ENCODE measurements around the gene BMP7. TPM values are rescaled to one million over a fixed set of nuclear protein-coding genes. Genes with fewer than 3 reads are reported as not detected.
A peak's percentile ranks its signal among the peaks of the same experiment; 100 is the strongest.

The BMP7 gene
- total RNA-seq, 1 experiment from 2014 or later, result 7.5 TPM

DNA sequence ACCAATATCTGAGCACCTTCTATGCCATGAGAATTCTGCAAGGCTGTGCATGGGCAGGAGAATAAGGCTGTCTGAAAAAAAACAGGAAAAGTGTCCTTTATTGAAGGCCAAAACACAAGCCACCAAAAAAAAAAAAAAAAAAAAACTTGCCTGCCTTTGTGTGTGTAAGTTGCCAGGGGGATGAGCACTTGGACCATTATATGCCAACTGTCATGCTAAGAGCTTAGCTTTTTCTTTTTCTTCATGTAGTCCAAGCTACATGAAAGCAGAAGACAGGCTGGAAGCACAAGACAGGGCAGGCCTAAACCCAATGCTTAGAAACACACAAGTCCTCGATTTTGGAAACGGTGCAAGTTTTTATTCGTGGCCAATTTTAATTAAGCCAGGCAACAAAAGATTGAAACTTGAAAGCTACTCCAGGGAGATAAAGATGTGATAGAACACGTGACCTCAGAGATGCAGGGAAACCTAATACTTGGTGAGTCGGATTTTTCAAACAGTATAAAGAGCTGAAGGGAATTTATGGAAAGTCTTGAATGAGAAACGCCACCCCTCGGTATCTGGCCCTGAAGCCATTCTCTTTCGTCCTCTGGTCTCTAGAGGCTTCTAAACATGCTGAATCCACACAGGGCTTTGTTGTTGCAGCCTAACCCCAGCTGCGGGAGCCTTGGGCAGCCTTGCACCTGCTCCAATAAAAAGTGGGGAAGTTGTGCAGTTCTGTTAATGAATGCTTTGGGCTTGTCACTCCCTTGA lies 8.6 kb downstream of the BMP7 start:
- ChIA-PET POLR2A (ENCODE audit: low non-redundant PET) (no interaction called here), CTCF (no interaction called here)
- no peak for TF ChIP-seq CTCF (conservative IDR thresholded peaks at IDR 0.05; ENCODE audit: low read depth, low read length)
- no peak for TF ChIP-seq EZH2 (IDR thresholded peaks at IDR 0.05; ENCODE audit: borderline replicate concordance, low read depth, low read length, poor library complexity, severe bottlenecking)
- intact Hi-C loops (cut with micrococcal nuclease; ENCODE audit: unreplicated experiment), result no loop called here
- H3K27me3 ChIP-seq (replicated peaks; ENCODE audit: insufficient read depth, low read depth, low read length, poor library complexity), result no peaks in the 10 kb centered on the region
- no peaks in the 10 kb centered on the region for H3K9me3 ChIP-seq (ENCODE audit: low read depth, low read length, poor library complexity, severe bottlenecking)
- peak; percentile 38 for DNase-seq (ENCODE audit: low spot score)
- BruUV-seq (replicated peaks), result no TSS peak
- no peaks in the 10 kb centered on the region for H3K36me3 ChIP-seq (ENCODE audit: insufficient read depth, low read length, poor library complexity, severe bottlenecking)
- no peak overlapping the region for H3K4me3 ChIP-seq (ENCODE audit: low read depth, low read length, poor library complexity, severe bottlenecking)
- H3K27ac ChIP-seq (ENCODE audit: low read depth, low read length, poor library complexity, severe bottlenecking), result peak overlapping the region; percentile 41
- peaks cover 56% of the 10 kb centered on the region for H3K4me1 ChIP-seq (ENCODE audit: insufficient read depth, low read length, poor library complexity, severe bottlenecking)

DNA sequence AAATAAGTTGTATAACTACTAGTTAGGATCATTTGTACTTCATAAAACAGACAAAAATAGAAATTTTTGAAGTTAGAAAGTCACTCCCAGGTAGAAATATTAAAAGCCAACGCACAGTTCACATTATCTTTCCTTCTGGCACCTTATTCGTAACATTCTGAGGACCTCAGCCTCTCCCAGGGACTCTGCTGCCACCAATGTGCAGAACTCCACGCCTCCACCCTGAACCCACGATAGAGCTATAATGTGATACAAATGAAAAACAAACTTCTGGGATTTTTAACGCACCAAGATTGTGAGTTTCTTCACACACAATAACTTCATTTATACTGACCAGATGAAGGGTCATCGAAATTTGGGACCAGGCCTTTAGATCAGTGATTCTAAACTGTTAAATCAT lies 9.5 kb downstream of the BMP7 start:
- H3K27ac ChIP-seq (ENCODE audit: low read depth, low read length, poor library complexity, severe bottlenecking), result no peak overlapping the region
- H3K9me3 ChIP-seq (ENCODE audit: low read depth, low read length, poor library complexity, severe bottlenecking), result no peaks in the 10 kb centered on the region
- no peaks in the 10 kb centered on the region for H3K27me3 ChIP-seq (replicated peaks; ENCODE audit: insufficient read depth, low read depth, low read length, poor library complexity)
- no peak for DNase-seq (ENCODE audit: low spot score)
- no peaks in the 10 kb centered on the region for H3K36me3 ChIP-seq (ENCODE audit: insufficient read depth, low read length, poor library complexity, severe bottlenecking)
- TF ChIP-seq CTCF (conservative IDR thresholded peaks at IDR 0.05; ENCODE audit: low read depth, low read length) (no peak), EZH2 (IDR thresholded peaks at IDR 0.05; ENCODE audit: borderline replicate concordance, low read depth, low read length, poor library complexity, severe bottlenecking) (no peak)
- H3K4me1 ChIP-seq (ENCODE audit: insufficient read depth, low read length, poor library complexity, severe bottlenecking), result peaks cover 63% of the 10 kb centered on the region
- no peak overlapping the region for H3K4me3 ChIP-seq (ENCODE audit: low read depth, low read length, poor library complexity, severe bottlenecking)
- ChIA-PET CTCF (no interaction called here), POLR2A (ENCODE audit: low non-redundant PET) (no interaction called here)
- no TSS peak for BruUV-seq (replicated peaks)
- intact Hi-C loops (cut with micrococcal nuclease; ENCODE audit: unreplicated experiment), result no loop called here

- no peak for DNase-seq (ENCODE audit: low spot score)
Measured at GRCh38 chr20:57256205-57256604, 10.2 kb downstream of the BMP7 start.

More at GRCh38 chr20:57256205-57256604, 10.2 kb downstream of the BMP7 start:
- no peaks in the 10 kb centered on the region for H3K27me3 ChIP-seq (replicated peaks; ENCODE audit: insufficient read depth, low read depth, low read length, poor library complexity)
- TF ChIP-seq CTCF (conservative IDR thresholded peaks at IDR 0.05; ENCODE audit: low read depth, low read length), result no peak
- no peak for TF ChIP-seq EZH2 (IDR thresholded peaks at IDR 0.05; ENCODE audit: borderline replicate concordance, low read depth, low read length, poor library complexity, severe bottlenecking)
- ChIA-PET POLR2A (ENCODE audit: low non-redundant PET) (interaction anchor here (0.6 kb wide), 1 partner anchor 733 kb away, joined by 3 read pairs; no protein-coding TSS in a partner anchor), CTCF (no interaction called here)
- BruUV-seq (replicated peaks), result no TSS peak
- no peak overlapping the region for H3K4me3 ChIP-seq (ENCODE audit: low read depth, low read length, poor library complexity, severe bottlenecking)
- no peaks in the 10 kb centered on the region for H3K9me3 ChIP-seq (ENCODE audit: low read depth, low read length, poor library complexity, severe bottlenecking)
- H3K36me3 ChIP-seq (ENCODE audit: insufficient read depth, low read length, poor library complexity, severe bottlenecking), result no peaks in the 10 kb centered on the region
- no peak overlapping the region for H3K27ac ChIP-seq (ENCODE audit: low read depth, low read length, poor library complexity, severe bottlenecking)
- intact Hi-C loops (cut with micrococcal nuclease; ENCODE audit: unreplicated experiment), result no loop called here
- H3K4me1 ChIP-seq (ENCODE audit: insufficient read depth, low read length, poor library complexity, severe bottlenecking), result peaks cover 64% of the 10 kb centered on the region

Measured in A673 (cell line).